H1 (cell line): ENCODE data around the gene GATD1. TPM values are rescaled to one million over a fixed set of nuclear protein-coding genes. Genes with fewer than 3 reads are reported as not detected.

ENCODE experiments used
- BACH1 ChIP-seq: IDR thresholded peaks from 2 replicates; pipeline ENCODE4 v1.6.1; 2012; ENCODE audit warnings: low read length, improper control_type of control experiment
- EZH2 ChIP-seq: fragments of 200-600 bp; sonication (generic); IDR thresholded peaks from 2 replicates; pipeline ENCODE4 v1.7.1; 2012; ENCODE audit warnings: low read depth, mild to moderate bottlenecking, moderate library complexity, low read length, inconsistent platforms; ENCODE audit not compliant: severe bottlenecking
- JUN ChIP-seq: IDR thresholded peaks from 2 replicates; pipeline ENCODE4 v1.6.1; 2011; ENCODE audit warnings: low read depth, mild to moderate bottlenecking, improper control_type of control experiment, low read length
- KDM1A ChIP-seq: fragments of 200-600, 300-600 bp; sonication (generic); IDR thresholded peaks from 2 replicates; pipeline ENCODE4 v1.7.1; 2016; ENCODE audit warnings: mild to moderate bottlenecking, low read length, borderline replicate concordance
- PHF8 ChIP-seq: fragments of 200-600 bp; sonication (generic); conservative IDR thresholded peaks from 2 replicates; pipeline ENCODE4 v1.7.1; 2012; ENCODE audit warnings: low read depth, mild to moderate bottlenecking, inconsistent platforms, low read length, moderate library complexity
- POLR2A ChIP-seq, 2 experiments: IDR thresholded peaks; 1 replicate in 1 of 2; 2 replicates in 1 of 2; pipeline ENCODE4 v1.6.1; 2011; ENCODE audit warnings: low read depth in 2 of 2, low read length in 2 of 2, mild to moderate bottlenecking in 2 of 2; ENCODE audit errors: control extremely low read depth in 1 of 2
- RBBP5 ChIP-seq: IDR thresholded peaks from 2 replicates; pipeline ENCODE4 v1.7.1; 2012; ENCODE audit warnings: low read depth, mild to moderate bottlenecking, inconsistent platforms, low read length, moderate library complexity, borderline replicate concordance
- TEAD4 ChIP-seq: IDR thresholded peaks from 2 replicates; pipeline ENCODE4 v1.6.1; 2012; ENCODE audit warnings: low read depth, low read length, inconsistent platforms, mixed read lengths
- polyA plus RNA-seq, 7 experiments: library from polyadenylated mRNA; depleted of rRNA in 3 of 7; stranded (reverse) in 5 of 7; unstranded in 2 of 7; fragments of >200 nt in 5 of 7; fragments of 200-250 nt in 2 of 7; gene quantifications; 1 replicate in 5 of 7; 2 replicates in 1 of 7; 4 replicates in 1 of 7; pipeline versions ENCODE4 v1.2.1 to v1.2.3, GENCODE V29; 2011 to 2013; ENCODE audit warnings: missing spikeins in 2 of 7, mixed read lengths in 2 of 7
- total RNA-seq: library from RNA; stranded (reverse); fragmentation: NEBNext Ultra II Directional; extraction: Animal tissue kit (Norgen Biotek cat#: 25700); gene quantifications from 2 replicates; pipeline ENCODE4 v1.2.1, GENCODE V29; 2021

The GATD1 gene
- total and polyA plus RNA-seq, 2 of the 8 experiments (the other 6 are each of a cell fraction or from before 2014, with no cell fraction given): 47.5 to 54.8 TPM

GRCh38 chr11:765025-765801 lies 12.1 kb downstream of the GATD1 start (continued):
- TF ChIP-seq EZH2 (no peak), POLR2A (IDR thresholded peaks at IDR 0.05; ENCODE audit: control extremely low read depth in 1 of 2, low read depth in 2 of 2, low read length in 2 of 2) (peak in 1 of 2 experiments; percentile 60; a peak in 1 of 3 replicates), TEAD4 (no peak), PHF8 (no peak), JUN (no peak), BACH1 (no peak), KDM1A (no peak), RBBP5 (no peak)
